Heart left ventricle (tissue), 13 donors: ENCODE data around the gene C17orf100.
"Not testable (repeated sequence)": the region's sequence is repeated elsewhere in the genome, so short reads cannot be mapped to it uniquely, and the experiment has no call there.

ENCODE experiments used
- CTCF ChIP-seq, 12 donors: fragments of 200-600 bp; sonication (generic) in 4 of 12; IDR thresholded peaks; one replicate each; pipeline versions ENCODE4 v1.5.0 to v1.8.0; 2018 to 2022; ENCODE audit warnings: antibody characterized with exemption in 12 of 12, mild to moderate bottlenecking in 5 of 12
- POLR2A ChIP-seq, 2 donors: fragments of 450-650 bp; IDR thresholded peaks; one replicate each; pipeline ENCODE4 v1.6.1; 2017; ENCODE audit warnings: antibody characterized with exemption in 2 of 2, mild to moderate bottlenecking in 2 of 2, moderate library complexity in 2 of 2
- donor health status: ischemic (EF 13 %, LVEDD 7.1; RV severe dilation, severe dysfunction).
- donor health status: DM: no; HTN: yes; CAD: no.
- donor health status: DM: no; HTN: no; CAD: no.
- donor health status: ischemic (EF 25% LVEDD 6.9; RV normal size, moderate dysfunction).
- donor health status: ischemic (EF 25% LVEDD 5.7; RV mildly dilated, moderate dysfunction).
- donor health status: ischemic (EF 35%, LVEDD 5.7; RV mildly dilated, moderate dysfunction).
- donor health status: nonischemic (EF 11% LVEDD 7.7; RV severe dilation, severe dysfunction).
- donor health status: DM: yes; HTN: yes; CAD: no.
- donor health status: PGD.
- donor health status: ischemic (EF 29% LVEDD 5.4; RV normal size, mild dysfunction).
- donor health status: nonischemic (EF 23%, LVEDD 6.1; RV moderate dilation, normal function).

GRCh38 chr17:6663200-6663599 is 11.6 kb downstream of the C17orf100 start:
- not testable (repeated sequence) for TF ChIP-seq CTCF, POLR2A (IDR thresholded peaks at IDR 0.05)
